GM23338 (cell line): ENCODE measurements around the gene L2HGDH. TPM values are rescaled to one million over a fixed set of nuclear protein-coding genes. Genes with fewer than 3 reads are reported as not detected.

Source experiments
- ATAC-seq: fragments of 200-7000 bp; cut with Tn5 transposase; 3 replicates; pipeline ENCODE4 v1.9.1; 2020
- DNase-seq: peaks from one replicate; pipeline ENCODE4 v3.0.0-alpha.2; 2015; ENCODE audit warnings: low spot score
- H2AFZ ChIP-seq: fragments of 200-600 bp; sonication (generic); 2 replicates; pipeline ENCODE4 v1.8.0; 2016; ENCODE audit warnings: antibody characterized with exemption, mild to moderate bottlenecking, moderate library complexity
- H3F3A ChIP-seq: fragments of 200-600 bp; sonication (generic); replicated peaks from 2 replicates; pipeline ENCODE4 v1.8.0; 2017; ENCODE audit warnings: antibody characterized with exemption, mixed run types, low read depth
- H3K27ac ChIP-seq: fragments of 200-600 bp; sonication (generic); 2 replicates; pipeline ENCODE4 v1.6.1; 2016; ENCODE audit warnings: low read depth
- H3K27me3 ChIP-seq: fragments of 200-600 bp; sonication (generic); 2 replicates; pipeline ENCODE4 v1.8.0; 2016; ENCODE audit warnings: mild to moderate bottlenecking, mixed run types, moderate library complexity; ENCODE audit not compliant: insufficient read depth
- H3K36me3 ChIP-seq: fragments of 200-600 bp; sonication (generic); 2 replicates; pipeline ENCODE4 v1.8.0; 2016; ENCODE audit warnings: mild to moderate bottlenecking; ENCODE audit not compliant: insufficient read depth
- H3K4me1 ChIP-seq: fragments of 200-600 bp; sonication (generic); 2 replicates; pipeline ENCODE4 v1.8.0; 2016; ENCODE audit warnings: mild to moderate bottlenecking, moderate library complexity; ENCODE audit not compliant: insufficient read depth
- H3K4me2 ChIP-seq: fragments of 200-600 bp; sonication (generic); 2 replicates; pipeline ENCODE4 v1.7.1; 2017; ENCODE audit warnings: mixed run types
- H3K4me3 ChIP-seq: fragments of 200-600 bp; sonication (generic); 2 replicates; pipeline ENCODE4 v1.6.1; 2016; ENCODE audit warnings: mixed run types
- H3K79me2 ChIP-seq: fragments of 200-600 bp; sonication (generic); replicated peaks from 2 replicates; pipeline ENCODE4 v1.8.0; 2017; ENCODE audit warnings: mild to moderate bottlenecking; ENCODE audit not compliant: insufficient read depth
- H3K9me2 ChIP-seq: fragments of 200-600 bp; sonication (generic); 2 replicates; pipeline ENCODE4 v1.8.0; 2017; ENCODE audit not compliant: insufficient read depth
- H4K20me1 ChIP-seq: fragments of 200-600 bp; sonication (generic); replicated peaks from 2 replicates; pipeline ENCODE4 v1.8.0; 2017; ENCODE audit warnings: mild to moderate bottlenecking; ENCODE audit not compliant: insufficient read depth
- H3K27ac Mint-ChIP-seq: 2 replicates; pipeline ENCODE4 v1.8.0; 2020; ENCODE audit warnings: inconsistent platforms, mild to moderate bottlenecking, moderate library complexity, mixed read lengths
- H3K27me3 Mint-ChIP-seq: 3 replicates; pipeline ENCODE4 v1.8.0; 2022; ENCODE audit warnings: low read depth, mild to moderate bottlenecking, moderate library complexity, mixed read lengths, inconsistent platforms; ENCODE audit not compliant: insufficient read depth, poor library complexity
- H3K36me3 Mint-ChIP-seq: 3 replicates; pipeline ENCODE4 v1.8.0; 2021; ENCODE audit warnings: low read depth, mild to moderate bottlenecking, inconsistent platforms, moderate library complexity, mixed read lengths
- H3K4me1 Mint-ChIP-seq: 3 replicates; pipeline ENCODE4 v1.8.0; 2020; ENCODE audit warnings: mild to moderate bottlenecking, inconsistent platforms, mixed read lengths
- H3K4me3 Mint-ChIP-seq: 3 replicates; pipeline ENCODE4 v1.8.0; 2021; ENCODE audit warnings: moderate library complexity, mild to moderate bottlenecking, inconsistent platforms, mixed read lengths
- H3K9me3 Mint-ChIP-seq: 3 replicates; pipeline ENCODE4 v1.8.0; 2020; ENCODE audit warnings: moderate library complexity, mild to moderate bottlenecking, inconsistent platforms, mixed read lengths
- EZH2 ChIP-seq: fragments of 200-600 bp; sonication (generic); IDR thresholded peaks from one replicate; pipeline ENCODE4 v1.8.0; 2017; ENCODE audit warnings: antibody characterized with exemption, mild to moderate bottlenecking, low read depth; ENCODE audit not compliant: unreplicated experiment
- JUNB ChIP-seq: IDR thresholded peaks from one replicate; pipeline ENCODE4 v1.6.1; 2016; ENCODE audit warnings: antibody characterized with exemption; ENCODE audit not compliant: unreplicated experiment
- POLR2AphosphoS5 ChIP-seq: IDR thresholded peaks from 2 replicates; pipeline ENCODE4 v1.6.1; 2016; ENCODE audit warnings: antibody characterized with exemption, low read depth
- ZNF114 ChIP-seq: fragments of 250-450 bp; sonication (Bioruptor Pico); IDR thresholded peaks from 2 replicates; pipeline ENCODE4 v1.5.0; 2020; ENCODE audit warnings: mild to moderate bottlenecking, moderate library complexity
- ZNF331 ChIP-seq: fragments of 250-450 bp; sonication (Bioruptor Pico); IDR thresholded peaks from 2 replicates; pipeline ENCODE4 v1.5.0; 2020; ENCODE audit warnings: low read depth, mild to moderate bottlenecking, moderate library complexity
- polyA plus RNA-seq: library from polyadenylated mRNA; unstranded; fragments of >200 nt; fragmentation: Nextera tagmentation; extraction: Ambion mirVana; gene quantifications from 2 replicates; pipeline ENCODE4 v1.2.1, GENCODE V29; 2016
- total RNA-seq: library from RNA; depleted of rRNA; stranded (reverse); fragments of >200 nt; shearing (Covaris generic); gene quantifications from 2 replicates; pipeline ENCODE4 v1.2.3, GENCODE V29; 2014
- TF ChIP-seq, protein P1 (sequence below): IDR thresholded peaks from 2 replicates; pipeline ENCODE4 v1.6.1; 2016; ENCODE audit warnings: antibody characterized with exemption
- TF ChIP-seq, protein P2 (sequence below), 2 experiments: fragments of 200-600 bp in 1 of 2; sonication (generic) in 1 of 2; conservative IDR thresholded peaks; 2 replicates each; pipeline versions ENCODE4 v1.5.1 to v1.6.1; 2016 to 2017; ENCODE audit warnings: antibody characterized with exemption in 2 of 2, low read depth in 2 of 2, mild to moderate bottlenecking in 2 of 2, moderate library complexity in 1 of 2
- TF ChIP-seq, protein P3 (sequence below): fragments of 250-450 bp; sonication (Bioruptor Pico); IDR thresholded peaks from 2 replicates; pipeline ENCODE4 v1.5.0; 2020; ENCODE audit warnings: mild to moderate bottlenecking, moderate library complexity

The L2HGDH gene
- total and polyA plus RNA-seq, 2 experiments from 2014 or later: 13.5 to 28.5 TPM

DNA sequence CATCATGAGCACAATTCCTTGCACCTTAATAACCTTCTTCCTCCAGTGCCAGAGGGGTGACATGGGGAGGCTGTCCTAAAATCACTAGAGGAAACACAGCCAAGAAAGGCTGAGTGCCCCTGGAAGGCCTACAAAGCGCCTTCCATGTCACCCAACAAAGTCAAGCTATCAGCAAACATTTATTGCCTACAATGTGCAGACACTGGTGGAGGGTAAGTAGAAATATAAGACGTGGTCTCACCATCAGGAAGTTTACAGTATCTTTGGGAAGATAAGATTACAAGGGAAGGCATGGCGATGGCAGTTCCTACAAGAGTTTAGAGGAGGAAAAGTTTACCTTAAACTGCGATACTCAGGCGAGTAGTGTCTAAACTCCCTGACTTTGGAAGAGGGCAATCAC lies 28.0 kb upstream of the L2HGDH start (continued):
- TF ChIP-seq, protein P1, sequence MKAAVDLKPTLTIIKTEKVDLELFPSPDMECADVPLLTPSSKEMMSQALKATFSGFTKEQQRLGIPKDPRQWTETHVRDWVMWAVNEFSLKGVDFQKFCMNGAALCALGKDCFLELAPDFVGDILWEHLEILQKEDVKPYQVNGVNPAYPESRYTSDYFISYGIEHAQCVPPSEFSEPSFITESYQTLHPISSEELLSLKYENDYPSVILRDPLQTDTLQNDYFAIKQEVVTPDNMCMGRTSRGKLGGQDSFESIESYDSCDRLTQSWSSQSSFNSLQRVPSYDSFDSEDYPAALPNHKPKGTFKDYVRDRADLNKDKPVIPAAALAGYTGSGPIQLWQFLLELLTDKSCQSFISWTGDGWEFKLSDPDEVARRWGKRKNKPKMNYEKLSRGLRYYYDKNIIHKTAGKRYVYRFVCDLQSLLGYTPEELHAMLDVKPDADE: no peak
- TF ChIP-seq ZNF114 (CRISPR knock-in tag): no peak
- no peak for TF ChIP-seq EZH2
- TF ChIP-seq, protein P2, sequence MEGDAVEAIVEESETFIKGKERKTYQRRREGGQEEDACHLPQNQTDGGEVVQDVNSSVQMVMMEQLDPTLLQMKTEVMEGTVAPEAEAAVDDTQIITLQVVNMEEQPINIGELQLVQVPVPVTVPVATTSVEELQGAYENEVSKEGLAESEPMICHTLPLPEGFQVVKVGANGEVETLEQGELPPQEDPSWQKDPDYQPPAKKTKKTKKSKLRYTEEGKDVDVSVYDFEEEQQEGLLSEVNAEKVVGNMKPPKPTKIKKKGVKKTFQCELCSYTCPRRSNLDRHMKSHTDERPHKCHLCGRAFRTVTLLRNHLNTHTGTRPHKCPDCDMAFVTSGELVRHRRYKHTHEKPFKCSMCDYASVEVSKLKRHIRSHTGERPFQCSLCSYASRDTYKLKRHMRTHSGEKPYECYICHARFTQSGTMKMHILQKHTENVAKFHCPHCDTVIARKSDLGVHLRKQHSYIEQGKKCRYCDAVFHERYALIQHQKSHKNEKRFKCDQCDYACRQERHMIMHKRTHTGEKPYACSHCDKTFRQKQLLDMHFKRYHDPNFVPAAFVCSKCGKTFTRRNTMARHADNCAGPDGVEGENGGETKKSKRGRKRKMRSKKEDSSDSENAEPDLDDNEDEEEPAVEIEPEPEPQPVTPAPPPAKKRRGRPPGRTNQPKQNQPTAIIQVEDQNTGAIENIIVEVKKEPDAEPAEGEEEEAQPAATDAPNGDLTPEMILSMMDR (conservative IDR thresholded peaks at IDR 0.05; ENCODE audit: low read depth in 2 of 2): no peak

GRCh38 chr14:50339178-50339804 lies 27.3 kb upstream of the L2HGDH start:
- H3K27me3 Mint-ChIP-seq: peaks cover 4% of the 10 kb centered on the region
- Histone ChIP-seq H3F3A (no peaks in the 10 kb centered on the region), H3K4me3 (no peak overlapping the region), H3K27me3 (no peaks in the 10 kb centered on the region), H3K9me2 (no peaks in the 10 kb centered on the region), H3K4me2 (no peak overlapping the region), H2AFZ (no peak overlapping the region), H3K79me2 (no peaks in the 10 kb centered on the region), H3K36me3 (no peaks in the 10 kb centered on the region), H4K20me1 (no peaks in the 10 kb centered on the region), H3K27ac (no peak overlapping the region), H3K4me1 (peaks cover 14% of the 10 kb centered on the region)
- no peak for DNase-seq
- ATAC-seq: no peak
- no peaks in the 10 kb centered on the region; the same call in 2 of the 3 replicates for H3K36me3 Mint-ChIP-seq
- peaks cover 38% of the 10 kb centered on the region for H3K4me1 Mint-ChIP-seq
- no peaks in the 10 kb centered on the region for H3K9me3 Mint-ChIP-seq
- no peak overlapping the region for H3K4me3 Mint-ChIP-seq
- no peak overlapping the region for H3K27ac Mint-ChIP-seq
- TF ChIP-seq, protein P2 (conservative IDR thresholded peaks at IDR 0.05; ENCODE audit: low read depth in 2 of 2): no peak
- TF ChIP-seq ZNF331: no peak
- TF ChIP-seq, protein P3, sequence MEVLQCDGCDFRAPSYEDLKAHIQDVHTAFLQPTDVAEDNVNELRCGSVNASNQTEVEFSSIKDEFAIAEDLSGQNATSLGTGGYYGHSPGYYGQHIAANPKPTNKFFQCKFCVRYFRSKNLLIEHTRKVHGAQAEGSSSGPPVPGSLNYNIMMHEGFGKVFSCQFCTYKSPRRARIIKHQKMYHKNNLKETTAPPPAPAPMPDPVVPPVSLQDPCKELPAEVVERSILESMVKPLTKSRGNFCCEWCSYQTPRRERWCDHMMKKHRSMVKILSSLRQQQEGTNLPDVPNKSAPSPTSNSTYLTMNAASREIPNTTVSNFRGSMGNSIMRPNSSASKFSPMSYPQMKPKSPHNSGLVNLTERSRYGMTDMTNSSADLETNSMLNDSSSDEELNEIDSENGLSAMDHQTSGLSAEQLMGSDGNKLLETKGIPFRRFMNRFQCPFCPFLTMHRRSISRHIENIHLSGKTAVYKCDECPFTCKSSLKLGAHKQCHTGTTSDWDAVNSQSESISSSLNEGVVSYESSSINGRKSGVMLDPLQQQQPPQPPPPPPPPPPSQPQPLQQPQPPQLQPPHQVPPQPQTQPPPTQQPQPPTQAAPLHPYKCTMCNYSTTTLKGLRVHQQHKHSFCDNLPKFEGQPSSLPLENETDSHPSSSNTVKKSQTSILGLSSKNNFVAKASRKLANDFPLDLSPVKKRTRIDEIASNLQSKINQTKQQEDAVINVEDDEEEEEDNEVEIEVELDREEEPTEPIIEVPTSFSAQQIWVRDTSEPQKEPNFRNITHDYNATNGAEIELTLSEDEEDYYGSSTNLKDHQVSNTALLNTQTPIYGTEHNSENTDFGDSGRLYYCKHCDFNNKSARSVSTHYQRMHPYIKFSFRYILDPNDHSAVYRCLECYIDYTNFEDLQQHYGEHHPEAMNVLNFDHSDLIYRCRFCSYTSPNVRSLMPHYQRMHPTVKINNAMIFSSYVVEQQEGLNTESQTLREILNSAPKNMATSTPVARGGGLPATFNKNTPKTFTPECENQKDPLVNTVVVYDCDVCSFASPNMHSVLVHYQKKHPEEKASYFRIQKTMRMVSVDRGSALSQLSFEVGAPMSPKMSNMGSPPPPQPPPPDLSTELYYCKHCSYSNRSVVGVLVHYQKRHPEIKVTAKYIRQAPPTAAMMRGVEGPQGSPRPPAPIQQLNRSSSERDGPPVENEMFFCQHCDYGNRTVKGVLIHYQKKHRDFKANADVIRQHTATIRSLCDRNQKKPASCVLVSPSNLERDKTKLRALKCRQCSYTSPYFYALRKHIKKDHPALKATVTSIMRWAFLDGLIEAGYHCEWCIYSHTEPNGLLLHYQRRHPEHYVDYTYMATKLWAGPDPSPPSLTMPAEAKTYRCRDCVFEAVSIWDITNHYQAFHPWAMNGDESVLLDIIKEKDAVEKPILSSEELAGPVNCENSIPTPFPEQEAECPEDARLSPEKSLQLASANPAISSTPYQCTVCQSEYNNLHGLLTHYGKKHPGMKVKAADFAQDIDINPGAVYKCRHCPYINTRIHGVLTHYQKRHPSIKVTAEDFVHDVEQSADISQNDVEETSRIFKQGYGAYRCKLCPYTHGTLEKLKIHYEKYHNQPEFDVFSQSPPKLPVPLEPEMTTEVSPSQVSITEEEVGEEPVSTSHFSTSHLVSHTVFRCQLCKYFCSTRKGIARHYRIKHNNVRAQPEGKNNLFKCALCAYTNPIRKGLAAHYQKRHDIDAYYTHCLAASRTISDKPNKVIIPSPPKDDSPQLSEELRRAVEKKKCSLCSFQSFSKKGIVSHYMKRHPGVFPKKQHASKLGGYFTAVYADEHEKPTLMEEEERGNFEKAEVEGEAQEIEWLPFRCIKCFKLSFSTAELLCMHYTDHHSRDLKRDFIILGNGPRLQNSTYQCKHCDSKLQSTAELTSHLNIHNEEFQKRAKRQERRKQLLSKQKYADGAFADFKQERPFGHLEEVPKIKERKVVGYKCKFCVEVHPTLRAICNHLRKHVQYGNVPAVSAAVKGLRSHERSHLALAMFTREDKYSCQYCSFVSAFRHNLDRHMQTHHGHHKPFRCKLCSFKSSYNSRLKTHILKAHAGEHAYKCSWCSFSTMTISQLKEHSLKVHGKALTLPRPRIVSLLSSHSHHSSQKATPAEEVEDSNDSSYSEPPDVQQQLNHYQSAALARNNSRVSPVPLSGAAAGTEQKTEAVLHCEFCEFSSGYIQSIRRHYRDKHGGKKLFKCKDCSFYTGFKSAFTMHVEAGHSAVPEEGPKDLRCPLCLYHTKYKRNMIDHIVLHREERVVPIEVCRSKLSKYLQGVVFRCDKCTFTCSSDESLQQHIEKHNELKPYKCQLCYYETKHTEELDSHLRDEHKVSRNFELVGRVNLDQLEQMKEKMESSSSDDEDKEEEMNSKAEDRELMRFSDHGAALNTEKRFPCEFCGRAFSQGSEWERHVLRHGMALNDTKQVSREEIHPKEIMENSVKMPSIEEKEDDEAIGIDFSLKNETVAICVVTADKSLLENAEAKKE (CRISPR knock-in tag): no peak
- TF ChIP-seq EZH2: no peak
- TF ChIP-seq POLR2AphosphoS5: no peak
- no peak for TF ChIP-seq JUNB
- TF ChIP-seq ZNF114 (CRISPR knock-in tag): no peak
- TF ChIP-seq, protein P1: no peak
